Prostate gland (tissue), 2 donors: ENCODE results near the gene CADPS. TPM values are rescaled to one million over a fixed set of nuclear protein-coding genes. Genes with fewer than 3 reads are reported as not detected.

Experiments
- DNase-seq: peaks from one replicate; pipeline ENCODE4 v3.0.0-alpha.2; 2019; ENCODE audit warnings: low spot score
- H3K27ac ChIP-seq, 2 donors: fragments of 200-600 bp; sonication (generic); 2 replicates each; pipeline ENCODE4 v1.5.1; 2017 to 2019
- H3K27me3 ChIP-seq: fragments of 200-600 bp; sonication (generic); replicated peaks from 2 replicates; pipeline ENCODE4 v1.5.1; 2019; ENCODE audit not compliant: insufficient read depth
- H3K36me3 ChIP-seq, 2 donors: fragments of 200-600 bp; sonication (generic); 1 replicate in 1 of 2; 2 replicates in 1 of 2; pipeline versions ENCODE4 v1.5.1 to v1.8.1; 2017 to 2019
- H3K4me1 ChIP-seq: fragments of 200-600 bp; sonication (generic); replicated peaks from 2 replicates; pipeline ENCODE4 v1.5.1; 2019
- H3K4me3 ChIP-seq, 2 donors: fragments of 200-600 bp; sonication (generic); 2 replicates each; pipeline ENCODE4 v1.5.1; 2017 to 2019
- H3K9me3 ChIP-seq: fragments of 200-600 bp; sonication (generic); 2 replicates; pipeline ENCODE4 v1.5.1; 2017
- CTCF ChIP-seq, 4 experiments: fragments of 200-600 bp in 2 of 4; fragments of 450-650 bp in 2 of 4; sonication (generic) in 2 of 4; IDR thresholded peaks; 1 replicate in 3 of 4; 2 replicates in 1 of 4; pipeline ENCODE4 v1.5.1; 2016 to 2019; ENCODE audit warnings: antibody characterized with exemption in 4 of 4, mild to moderate bottlenecking in 2 of 4, moderate library complexity in 2 of 4
- POLR2A ChIP-seq: fragments of 450-650 bp; IDR thresholded peaks from one replicate; pipeline ENCODE4 v1.6.1; 2016; ENCODE audit warnings: antibody characterized with exemption, mild to moderate bottlenecking
- POLR2AphosphoS5 ChIP-seq: sonication (generic); formaldehyde crosslinking; IDR thresholded peaks from one replicate; pipeline ENCODE4 v1.6.1; 2017; ENCODE audit warnings: antibody characterized with exemption
- WGBS: methylation state at CpG from one replicate; pipeline ENCODE4 v1.1.5; 2018; 5-methylcytosine and 5-hydroxymethylcytosine counted together
- intact Hi-C: fragments of 100-400 bp; cut with DNase I; formaldehyde crosslinking; loops from one replicate; pipeline ENCODE4 v1.14.2; 2022
- total RNA-seq, 2 donors: library from RNA; depleted of rRNA; stranded (reverse); fragments of >200 nt; gene quantifications; one replicate each; pipeline ENCODE4 v1.1.0, GENCODE V29; 2016

CADPS gene
- total RNA-seq, 2 donors from 2014 or later: 4.0 to 7.7 TPM

GRCh38 chr3:62601238-62602070, 273.8 kb downstream of the CADPS start:
- Histone ChIP-seq H3K36me3 (no peaks in the 10 kb centered on the region), H3K9me3 (no peaks in the 10 kb centered on the region), H3K27me3 (no peaks in the 10 kb centered on the region), H3K4me3 (no peak overlapping the region), H3K4me1 (no peaks in the 10 kb centered on the region), H3K27ac (no peak overlapping the region)
- no peak for DNase-seq
- WGBS: 64% methylated on average over 7 of the region's 7 CpGs
- TF ChIP-seq CTCF (IDR thresholded peaks at IDR 0.05): no peak
- TF ChIP-seq POLR2AphosphoS5: no peak
- TF ChIP-seq POLR2A: no peak
- intact Hi-C loops: no loop called here

- Histone ChIP-seq H3K27ac (no peak overlapping the region), H3K9me3 (no peaks in the 10 kb centered on the region), H3K4me1 (no peaks in the 10 kb centered on the region), H3K4me3 (no peak overlapping the region), H3K36me3 (no peaks in the 10 kb centered on the region), H3K27me3 (no peaks in the 10 kb centered on the region)
- 74% methylated on average over 2 of the region's 2 CpGs for WGBS
- DNase-seq: no peak
- TF ChIP-seq POLR2A: no peak
- TF ChIP-seq CTCF (IDR thresholded peaks at IDR 0.05): no peak
- TF ChIP-seq POLR2AphosphoS5: no peak
- intact Hi-C loops: no loop called here
Observed at GRCh38 chr3:62600033-62600432, 275.2 kb downstream of the CADPS start.

- TF ChIP-seq CTCF (IDR thresholded peaks at IDR 0.05) (no peak), POLR2A (no peak)
- H3K4me1 ChIP-seq: no peaks in the 10 kb centered on the region
- H3K27ac ChIP-seq: no peak overlapping the region
- 100% methylated on average over 4 of the region's 4 CpGs for WGBS
- intact Hi-C loops: no loop called here
- H3K36me3 ChIP-seq: no peaks in the 10 kb centered on the region
- no peaks in the 10 kb centered on the region for H3K27me3 ChIP-seq
- no peak for DNase-seq
- H3K9me3 ChIP-seq: no peaks in the 10 kb centered on the region
- H3K4me3 ChIP-seq: no peak overlapping the region
Observed at GRCh38 chr3:62597491-62597890, 277.7 kb downstream of the CADPS start.

- no peak overlapping the region for H3K27ac ChIP-seq
- intact Hi-C loops: no loop called here
- no peaks in the 10 kb centered on the region for H3K27me3 ChIP-seq
- no peak overlapping the region for H3K4me3 ChIP-seq
- no peaks in the 10 kb centered on the region for H3K9me3 ChIP-seq
- no peak for DNase-seq
- WGBS: 69% methylated on average over 3 of the region's 3 CpGs
- H3K36me3 ChIP-seq: no peaks in the 10 kb centered on the region
- no peaks in the 10 kb centered on the region for H3K4me1 ChIP-seq
- TF ChIP-seq CTCF (IDR thresholded peaks at IDR 0.05) (no peak), POLR2A (no peak), POLR2AphosphoS5 (no peak)
Observed at GRCh38 chr3:62592408-62592807, 282.8 kb downstream of the CADPS start.

GRCh38 chr3:62589078-62589477, 286.1 kb downstream of the CADPS start:
- intact Hi-C loops: no loop called here
- DNase-seq: no peak
- TF ChIP-seq CTCF (IDR thresholded peaks at IDR 0.05) (no peak), POLR2AphosphoS5 (no peak), POLR2A (no peak)

More at GRCh38 chr3:62589078-62589477, 286.1 kb downstream of the CADPS start:
- H3K4me3 ChIP-seq: no peak overlapping the region
- no peaks in the 10 kb centered on the region for H3K9me3 ChIP-seq
- H3K27ac ChIP-seq: no peak overlapping the region
- no peaks in the 10 kb centered on the region for H3K27me3 ChIP-seq
- 86% methylated on average over 4 of the region's 4 CpGs for WGBS
- H3K4me1 ChIP-seq: no peaks in the 10 kb centered on the region
- no peaks in the 10 kb centered on the region for H3K36me3 ChIP-seq
